ACC112 (cell line): ENCODE data around the gene SAMMSON.

ENCODE experiments used
- H2AFZ ChIP-seq: fragments of 200-600 bp; sonication (generic); one replicate; pipeline ENCODE4 v1.6.0; 2017; ENCODE audit warnings: antibody characterized with exemption, low read length; ENCODE audit not compliant: unreplicated experiment
- H3K27ac ChIP-seq: fragments of 200-600 bp; sonication (generic); 2 replicates; pipeline ENCODE4 v1.5.1; 2014; ENCODE audit warnings: low read depth, mild to moderate bottlenecking, antibody characterized with exemption, low read length, moderate library complexity
- H3K27me3 ChIP-seq: fragments of 200-600 bp; sonication (generic); 2 replicates; pipeline ENCODE4 v1.6.1; 2014; ENCODE audit warnings: mild to moderate bottlenecking, antibody characterized with exemption, low read length, moderate library complexity, mixed read lengths; ENCODE audit not compliant: insufficient read depth
- H3K36me3 ChIP-seq: fragments of 200-600 bp; sonication (generic); 2 replicates; pipeline ENCODE4 v1.6.1; 2016; ENCODE audit warnings: mild to moderate bottlenecking, antibody characterized with exemption, low read length, moderate library complexity, mixed read lengths; ENCODE audit not compliant: insufficient read depth
- H3K4me1 ChIP-seq: fragments of 200-600 bp; sonication (generic); one replicate; pipeline ENCODE4 v1.6.1; 2016; ENCODE audit warnings: low read length, mixed read lengths; ENCODE audit not compliant: insufficient read depth, unreplicated experiment, control insufficient read depth
- H3K4me3 ChIP-seq: fragments of 200-600 bp; sonication (generic); 2 replicates; pipeline ENCODE4 v1.5.1; 2014; ENCODE audit warnings: mild to moderate bottlenecking, low read depth, low read length
- H3K79me2 ChIP-seq: fragments of 200-600 bp; sonication (generic); one replicate; pipeline ENCODE4 v1.6.0; 2016; ENCODE audit warnings: low read length; ENCODE audit not compliant: control insufficient read depth, unreplicated experiment, insufficient read depth

Gene SAMMSON

DNA sequence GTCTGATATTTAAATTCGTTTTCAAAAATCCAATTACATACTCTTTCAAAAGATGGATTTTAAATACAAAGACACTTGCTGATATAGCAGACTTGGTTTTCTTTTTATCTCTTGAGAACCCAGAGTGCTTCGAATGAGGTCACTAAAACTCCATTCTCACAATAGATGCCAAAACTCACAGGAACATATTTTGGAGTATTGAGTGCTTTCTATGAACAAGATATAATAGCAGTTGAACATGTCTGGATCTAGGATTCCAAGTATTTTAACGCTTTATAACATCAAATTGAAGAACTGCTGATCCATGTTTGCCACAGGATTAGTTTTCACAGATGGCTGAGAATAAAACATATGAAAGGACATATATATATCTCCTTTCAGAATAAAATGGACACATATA lies 113.2 kb downstream of the SAMMSON start:
- H3K36me3 ChIP-seq = no peaks in the 10 kb centered on the region
- H3K4me1 ChIP-seq = no peaks in the 10 kb centered on the region
- no peak overlapping the region for H2AFZ ChIP-seq
- H3K4me3 ChIP-seq = no peak overlapping the region
- H3K27ac ChIP-seq = no peak overlapping the region
- no peaks in the 10 kb centered on the region for H3K79me2 ChIP-seq
- H3K27me3 ChIP-seq = peaks cover 22% of the 10 kb centered on the region

DNA sequence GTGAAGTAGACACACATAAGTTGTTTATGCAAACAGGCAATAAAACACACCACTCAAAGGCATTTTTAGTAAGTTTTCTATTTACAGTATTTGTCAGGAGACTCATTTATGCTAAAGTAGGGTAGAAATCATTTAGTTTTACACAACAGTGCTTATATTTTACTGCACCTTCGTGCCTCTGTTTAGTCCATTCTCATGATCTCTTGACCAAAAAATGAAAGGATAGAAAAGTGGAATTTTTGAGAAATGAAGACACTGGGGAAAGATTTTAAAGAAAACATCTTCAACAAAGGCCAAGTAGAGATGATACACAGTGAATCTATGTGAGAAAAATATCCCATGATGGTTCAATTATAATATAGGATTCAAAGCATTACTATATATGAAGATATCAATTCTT lies 114.9 kb downstream of the SAMMSON start:
- Histone ChIP-seq H3K4me3 (no peak overlapping the region), H3K79me2 (no peaks in the 10 kb centered on the region), H3K27ac (no peak overlapping the region), H3K4me1 (no peaks in the 10 kb centered on the region), H3K36me3 (no peaks in the 10 kb centered on the region), H2AFZ (no peak overlapping the region), H3K27me3 (peaks cover 28% of the 10 kb centered on the region)

DNA sequence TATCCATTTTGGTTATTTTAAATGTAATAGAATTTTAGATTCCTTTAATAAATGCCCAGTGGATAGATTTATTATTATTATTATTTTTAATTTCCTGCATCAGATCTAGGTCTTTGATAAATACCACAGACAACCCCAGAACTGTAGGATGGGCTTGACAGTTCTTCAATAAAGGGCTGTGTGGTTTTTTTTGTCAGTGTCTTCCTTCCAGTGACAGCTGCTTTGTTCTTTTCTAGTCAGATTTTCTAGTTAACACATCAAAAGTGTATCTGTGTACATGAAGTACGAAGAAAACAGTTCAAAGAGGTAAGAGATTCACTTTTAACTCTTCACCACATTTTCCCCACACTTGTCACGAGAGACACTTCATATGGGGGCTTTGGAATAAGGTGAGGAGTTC lies 120.3 kb downstream of the SAMMSON start:
- Histone ChIP-seq H3K27me3 (peaks cover 25% of the 10 kb centered on the region), H3K36me3 (no peaks in the 10 kb centered on the region), H3K27ac (no peak overlapping the region), H3K79me2 (no peaks in the 10 kb centered on the region), H3K4me1 (no peaks in the 10 kb centered on the region), H3K4me3 (no peak overlapping the region), H2AFZ (no peak overlapping the region)
